SIG-M5 (cell line): ENCODE measurements around the gene MEST.
"Not testable (repeated sequence)": the region's sequence is repeated elsewhere in the genome, so short reads cannot be mapped to it uniquely, and the experiment has no call there.

Source experiments
- DNase-seq: peaks from one replicate; lab custom pipeline; 2025; lab: John Stamatoyannopoulos, UW

MEST gene

GRCh38 chr7:130523519-130524125 lies 31.7 kb downstream of the MEST start:
- not testable (repeated sequence) for DNase-seq

GRCh38 chr7:130524628-130525027 lies 32.7 kb downstream of the MEST start:
- DNase-seq, result no peak

- DNase-seq, result not testable (repeated sequence)
Observed at GRCh38 chr7:130527752-130528355, 36.0 kb downstream of the MEST start.

GRCh38 chr7:130529417-130529816 lies 37.5 kb downstream of the MEST start:
- DNase-seq, result no peak

- DNase-seq, result not testable (repeated sequence)
Observed at GRCh38 chr7:130537894-130538293, 46.0 kb downstream of the MEST start.

GRCh38 chr7:130541287-130541686 lies 49.4 kb downstream of the MEST start:
- DNase-seq, result not testable (repeated sequence)

- DNase-seq, result not testable (repeated sequence)
Observed at GRCh38 chr7:130542297-130542696, 50.4 kb downstream of the MEST start.

- no peak for DNase-seq
Observed at GRCh38 chr7:130543487-130544010, 51.7 kb downstream of the MEST start.

GRCh38 chr7:130544356-130544755 lies 52.5 kb downstream of the MEST start:
- no peak for DNase-seq

- DNase-seq, result no peak
Observed at GRCh38 chr7:130553398-130554029, 61.6 kb downstream of the MEST start.

- no peak for DNase-seq
Observed at GRCh38 chr7:130554481-130554880, 62.6 kb downstream of the MEST start.
